Natural killer cell (primary cell): Measurements from ENCODE around the gene FNBP1. TPM values are rescaled to one million over a fixed set of nuclear protein-coding genes. Genes with fewer than 3 reads are reported as not detected.
A peak's percentile ranks its signal among the peaks of the same experiment; 100 is the strongest.

Experiments used
- ATAC-seq, 3 donors: fragments of 150-1000 bp in 2 of 3; fragments of 200-7000 bp in 1 of 3; cut with Tn5 transposase; 1 replicate in 1 of 3; 2 replicates in 2 of 3; pipeline ENCODE4 v1.10.0; 2021; ENCODE audit warnings: mild to moderate bottlenecking in 2 of 3, moderate library complexity in 2 of 3
- DNase-seq, 2 donors: peaks; one replicate each; pipeline versions ENCODE4 v3.0.0 to v3.0.0-alpha.2; 2013 to 2021; ENCODE audit warnings: mixed read lengths in 1 of 2
- H3K27ac ChIP-seq: one replicate; pipeline ENCODE4 v1.5.1; 2013; ENCODE audit warnings: mild to moderate bottlenecking, low read length
- H3K27me3 ChIP-seq: one replicate; pipeline ENCODE4 v1.6.1; 2013; ENCODE audit warnings: low read length; ENCODE audit not compliant: control insufficient read depth, insufficient read depth
- H3K36me3 ChIP-seq: one replicate; pipeline ENCODE4 v1.6.1; 2013; ENCODE audit warnings: low read length; ENCODE audit not compliant: control insufficient read depth, insufficient read depth
- H3K4me1 ChIP-seq: one replicate; pipeline ENCODE4 v1.6.1; 2013; ENCODE audit warnings: low read length; ENCODE audit not compliant: control insufficient read depth, insufficient read depth
- H3K4me3 ChIP-seq: one replicate; pipeline ENCODE4 v1.5.1; 2013; ENCODE audit warnings: low read length
- H3K9me3 ChIP-seq: one replicate; pipeline ENCODE4 v1.6.1; 2013; ENCODE audit warnings: low read length; ENCODE audit not compliant: control insufficient read depth, insufficient read depth
- H3K27ac Mint-ChIP-seq, 2 donors: one replicate each; pipeline ENCODE4 v1.8.0; 2022; ENCODE audit warnings: mild to moderate bottlenecking in 2 of 2, mixed read lengths in 2 of 2, moderate library complexity in 1 of 2
- H3K27me3 Mint-ChIP-seq, 2 donors: one replicate each; pipeline ENCODE4 v1.8.0; 2022; ENCODE audit warnings: low read depth in 2 of 2, mixed read lengths in 2 of 2
- H3K36me3 Mint-ChIP-seq: one replicate; pipeline ENCODE4 v1.8.0; 2022; ENCODE audit warnings: mixed read lengths
- H3K4me1 Mint-ChIP-seq, 2 donors: one replicate each; pipeline ENCODE4 v1.8.0; 2022; ENCODE audit warnings: mixed read lengths in 2 of 2
- H3K4me3 Mint-ChIP-seq: one replicate; pipeline ENCODE4 v1.8.0; 2022; ENCODE audit warnings: mild to moderate bottlenecking, moderate library complexity, mixed read lengths
- H3K9me3 Mint-ChIP-seq, 2 donors: one replicate each; pipeline ENCODE4 v1.8.0; 2022; ENCODE audit warnings: mixed read lengths in 2 of 2
- CTCF ChIP-seq: fragments of 200-600 bp; IDR thresholded peaks from one replicate; pipeline ENCODE4 v1.8.0; 2022; ENCODE audit warnings: antibody characterized with exemption
- WGBS: methylation state at CpG from one replicate; pipeline ENCODE4 v1.1.7; 2013; ENCODE audit warnings: missing lambda C conversion rate; ENCODE audit not compliant: insufficient coverage; 5-methylcytosine and 5-hydroxymethylcytosine counted together
- intact Hi-C: fragments of 100-400 bp; cut with micrococcal nuclease; formaldehyde crosslinking; loops from one replicate; pipeline ENCODE4 v1.14.2; 2022
- total RNA-seq, 4 donors: library from RNA; stranded (reverse); fragments of 120-200 nt in 1 of 4; gene quantifications; one replicate each; pipeline versions ENCODE4 v1.2.3 to v1.2.4, GENCODE V29; 2013 to 2022

The FNBP1 gene
- total RNA-seq, 3 donors from 2014 or later (not counting 1 experiment from before 2014, with no cell fraction given), result 177 to 209 (median 203) TPM

GRCh38 chr9:130051855-130052254, 8.9 kb upstream of the FNBP1 start:
- no peaks in the 10 kb centered on the region for H3K27me3 ChIP-seq
- peaks cover 2% of the 10 kb centered on the region for H3K36me3 ChIP-seq
- H3K4me1 ChIP-seq, result peaks cover 26% of the 10 kb centered on the region
- no peak overlapping the region for H3K27ac ChIP-seq
- intact Hi-C loops, result no loop called here
- Mint-ChIP-seq H3K4me3 (peak overlapping the region; percentile 66), H3K36me3 (no peaks in the 10 kb centered on the region), H3K4me1 (peaks cover 4 to 16% of the 10 kb centered on the region in 2 donors), H3K27me3 (no peaks in the 10 kb centered on the region), H3K9me3 (no peaks in the 10 kb centered on the region), H3K27ac (peak overlapping the region in 1 of 2 donors; percentile 32)
- H3K9me3 ChIP-seq, result no peaks in the 10 kb centered on the region
- no peak overlapping the region for H3K4me3 ChIP-seq
- DNase-seq (no peak), ATAC-seq (no peak)
- no peak for TF ChIP-seq CTCF

GRCh38 chr9:130050462-130050861, 7.5 kb upstream of the FNBP1 start:
- Mint-ChIP-seq H3K27me3 (no peaks in the 10 kb centered on the region), H3K36me3 (no peaks in the 10 kb centered on the region), H3K4me1 (peaks cover 11 to 28% of the 10 kb centered on the region in 2 donors), H3K9me3 (no peaks in the 10 kb centered on the region), H3K4me3 (no peak overlapping the region), H3K27ac (no peak overlapping the region)
- H3K27ac ChIP-seq, result no peak overlapping the region
- intact Hi-C loops, result no loop called here
- peaks cover 26% of the 10 kb centered on the region for H3K4me1 ChIP-seq
- H3K27me3 ChIP-seq, result no peaks in the 10 kb centered on the region
- H3K9me3 ChIP-seq, result no peaks in the 10 kb centered on the region
- ATAC-seq (no peak), DNase-seq (no peak)
- H3K4me3 ChIP-seq, result no peak overlapping the region
- TF ChIP-seq CTCF, result no peak
- peaks cover 2% of the 10 kb centered on the region for H3K36me3 ChIP-seq
- 97% methylated on average over 3 of the region's 3 CpGs for WGBS

GRCh38 chr9:130049431-130050210, 6.6 kb upstream of the FNBP1 start:
- Mint-ChIP-seq H3K27me3 (no peaks in the 10 kb centered on the region), H3K9me3 (no peaks in the 10 kb centered on the region), H3K4me1 (peaks cover 17 to 31% of the 10 kb centered on the region in 2 donors), H3K27ac (no peak overlapping the region), H3K4me3 (no peak overlapping the region), H3K36me3 (no peaks in the 10 kb centered on the region)
- H3K4me3 ChIP-seq, result no peak overlapping the region
- H3K27me3 ChIP-seq, result no peaks in the 10 kb centered on the region
- TF ChIP-seq CTCF, result no peak
- DNase-seq (no peak), ATAC-seq (no peak)
- H3K36me3 ChIP-seq, result peaks cover 2% of the 10 kb centered on the region
- no peaks in the 10 kb centered on the region for H3K9me3 ChIP-seq
- H3K4me1 ChIP-seq, result peaks cover 25% of the 10 kb centered on the region
- H3K27ac ChIP-seq, result no peak overlapping the region
- intact Hi-C loops, result loop anchor here (10.0 kb wide), 1 partner anchor 225 kb away; the partner anchor contains the start of gene TOR1A
- WGBS, result 98% methylated on average over 6 of the region's 11 CpGs
